ENCODE measurements around the gene ANXA2. TPM values are rescaled to one million over a fixed set of nuclear protein-coding genes. Genes with fewer than 3 reads are reported as not detected.
"Not testable (repeated sequence)": the region's sequence is repeated elsewhere in the genome, so short reads cannot be mapped to it uniquely, and the experiment has no call there.

The ANXA2 gene
- polyA plus RNA-seq, 4 donors: 609 to 2,583 (median 1,523) TPM

DNA sequence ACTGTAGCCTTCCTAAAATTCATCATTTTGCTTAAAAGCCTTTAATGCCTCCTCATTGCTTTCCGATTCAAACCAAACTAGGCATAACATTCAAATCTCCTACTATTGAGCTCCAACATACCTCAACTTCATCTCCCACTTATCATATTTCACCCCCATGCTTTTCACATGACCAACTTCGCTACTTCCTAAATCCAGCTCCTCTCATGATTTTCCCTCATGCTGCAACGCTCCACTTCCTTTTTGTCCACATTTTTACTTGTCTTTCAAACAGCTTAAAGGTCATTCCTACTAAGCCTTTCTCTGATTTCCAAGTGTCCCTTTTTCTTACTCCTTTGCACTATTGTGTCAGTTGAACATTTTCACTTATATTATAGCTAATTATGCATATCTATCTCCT, 20.3 kb upstream of the ANXA2 start:
- H3K4me3 ChIP-seq (ENCODE audit: low read depth in 1 of 3, low read length in 3 of 3): no peak overlapping the region
- no peak overlapping the region for H3K27ac ChIP-seq (ENCODE audit: low read depth in 1 of 3, low read length in 2 of 3)
- DNase-seq (no peak), FAIRE-seq (no peak)
- no peaks in the 10 kb centered on the region for H3K9me3 ChIP-seq (ENCODE audit: control insufficient read depth in 2 of 2, insufficient read depth in 1 of 2, low read depth in 1 of 2, low read length in 1 of 2)
- WGBS, 3 donors: 92 to 98% (median 93%) methylated on average over 3 of the region's 3 CpGs
- H3K4me1 ChIP-seq (ENCODE audit: control insufficient read depth in 3 of 3, insufficient read depth in 2 of 3, low read depth in 1 of 3, low read length in 2 of 3): peaks cover 2 to 5% (median 3%) of the 10 kb centered on the region in 3 donors
- H3K36me3 ChIP-seq (ENCODE audit: control insufficient read depth in 3 of 3, insufficient read depth in 2 of 3, low read depth in 1 of 3, low read length in 3 of 3): peaks cover 0 to 5% (median 3%) of the 10 kb centered on the region in 3 donors
- no peaks in the 10 kb centered on the region for H3K27me3 ChIP-seq (ENCODE audit: control insufficient read depth in 3 of 3, insufficient read depth in 3 of 3, low read length in 3 of 3)

- no peaks in the 10 kb centered on the region for H3K9me3 ChIP-seq (ENCODE audit: control insufficient read depth in 2 of 2, insufficient read depth in 1 of 2, low read depth in 1 of 2, low read length in 1 of 2)
- peaks cover 0 to 2% (median 1%) of the 10 kb centered on the region in 3 donors for H3K36me3 ChIP-seq (ENCODE audit: control insufficient read depth in 3 of 3, insufficient read depth in 2 of 3, low read depth in 1 of 3, low read length in 3 of 3)
- FAIRE-seq (no peak), DNase-seq (peak in 1 of 2 donors; percentile 52)
- no peak overlapping the region for H3K27ac ChIP-seq (ENCODE audit: low read depth in 1 of 3, low read length in 2 of 3)
- H3K4me1 ChIP-seq (ENCODE audit: control insufficient read depth in 3 of 3, insufficient read depth in 2 of 3, low read depth in 1 of 3, low read length in 2 of 3): peaks cover 2 to 5% (median 3%) of the 10 kb centered on the region in 3 donors
- H3K4me3 ChIP-seq (ENCODE audit: low read depth in 1 of 3, low read length in 3 of 3): no peak overlapping the region
- WGBS, 3 donors: 52 to 91% (median 89%) methylated on average over 4 of the region's 4 CpGs
- no peaks in the 10 kb centered on the region for H3K27me3 ChIP-seq (ENCODE audit: control insufficient read depth in 3 of 3, insufficient read depth in 3 of 3, low read length in 3 of 3)
Observed at GRCh38 chr15:60417112-60417511, 19.3 kb upstream of the ANXA2 start.

DNA sequence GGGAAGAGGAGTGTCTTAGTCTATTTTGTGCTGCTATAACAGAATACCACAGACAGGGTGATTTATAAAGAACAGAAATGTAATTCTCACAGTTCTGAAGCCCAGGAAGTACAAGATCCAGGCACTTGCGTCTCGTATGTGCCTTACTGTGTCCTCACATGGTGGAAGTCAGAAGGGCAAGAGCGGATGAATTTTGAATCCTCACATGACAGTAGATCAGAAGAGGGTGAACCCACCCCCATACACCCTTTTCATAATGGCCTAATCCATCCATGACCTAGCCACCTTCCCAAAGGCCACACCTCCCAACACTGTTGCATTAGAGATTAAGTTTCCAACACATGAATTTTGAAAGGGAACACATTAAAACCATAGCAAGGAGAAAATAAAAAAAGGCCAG, 18.7 kb upstream of the ANXA2 start:
- H3K27ac ChIP-seq (ENCODE audit: low read depth in 1 of 3, low read length in 2 of 3): no peak overlapping the region
- no peak for DNase-seq
- 96 to 98% (median 97%) methylated on average over 3 of the region's 3 CpGs for WGBS, 3 donors
- peaks cover 2 to 5% (median 3%) of the 10 kb centered on the region in 3 donors for H3K4me1 ChIP-seq (ENCODE audit: control insufficient read depth in 3 of 3, insufficient read depth in 2 of 3, low read depth in 1 of 3, low read length in 2 of 3)
- H3K9me3 ChIP-seq (ENCODE audit: control insufficient read depth in 2 of 2, insufficient read depth in 1 of 2, low read depth in 1 of 2, low read length in 1 of 2): no peaks in the 10 kb centered on the region
- no peak overlapping the region for H3K4me3 ChIP-seq (ENCODE audit: low read depth in 1 of 3, low read length in 3 of 3)
- FAIRE-seq: no peak
- H3K27me3 ChIP-seq (ENCODE audit: control insufficient read depth in 3 of 3, insufficient read depth in 3 of 3, low read length in 3 of 3): no peaks in the 10 kb centered on the region
- no peaks in the 10 kb centered on the region for H3K36me3 ChIP-seq (ENCODE audit: control insufficient read depth in 3 of 3, insufficient read depth in 2 of 3, low read depth in 1 of 3, low read length in 3 of 3)

GRCh38 chr15:60414016-60414682, 16.4 kb upstream of the ANXA2 start:
- H3K4me1 ChIP-seq (ENCODE audit: control insufficient read depth in 3 of 3, insufficient read depth in 2 of 3, low read depth in 1 of 3, low read length in 2 of 3): peaks cover 0 to 4% (median 2%) of the 10 kb centered on the region in 3 donors
- H3K27ac ChIP-seq (ENCODE audit: low read depth in 1 of 3, low read length in 2 of 3): no peak overlapping the region
- no peaks in the 10 kb centered on the region for H3K36me3 ChIP-seq (ENCODE audit: control insufficient read depth in 3 of 3, insufficient read depth in 2 of 3, low read depth in 1 of 3, low read length in 3 of 3)
- no peaks in the 10 kb centered on the region for H3K9me3 ChIP-seq (ENCODE audit: control insufficient read depth in 2 of 2, insufficient read depth in 1 of 2, low read depth in 1 of 2, low read length in 1 of 2)
- no peak overlapping the region for H3K4me3 ChIP-seq (ENCODE audit: low read depth in 1 of 3, low read length in 3 of 3)
- H3K27me3 ChIP-seq (ENCODE audit: control insufficient read depth in 3 of 3, insufficient read depth in 3 of 3, low read length in 3 of 3): no peaks in the 10 kb centered on the region
- DNase-seq (no peak), FAIRE-seq (no peak)
- 60 to 68% (median 67%) methylated on average over 10 of the region's 10 CpGs for WGBS, 3 donors

DNA sequence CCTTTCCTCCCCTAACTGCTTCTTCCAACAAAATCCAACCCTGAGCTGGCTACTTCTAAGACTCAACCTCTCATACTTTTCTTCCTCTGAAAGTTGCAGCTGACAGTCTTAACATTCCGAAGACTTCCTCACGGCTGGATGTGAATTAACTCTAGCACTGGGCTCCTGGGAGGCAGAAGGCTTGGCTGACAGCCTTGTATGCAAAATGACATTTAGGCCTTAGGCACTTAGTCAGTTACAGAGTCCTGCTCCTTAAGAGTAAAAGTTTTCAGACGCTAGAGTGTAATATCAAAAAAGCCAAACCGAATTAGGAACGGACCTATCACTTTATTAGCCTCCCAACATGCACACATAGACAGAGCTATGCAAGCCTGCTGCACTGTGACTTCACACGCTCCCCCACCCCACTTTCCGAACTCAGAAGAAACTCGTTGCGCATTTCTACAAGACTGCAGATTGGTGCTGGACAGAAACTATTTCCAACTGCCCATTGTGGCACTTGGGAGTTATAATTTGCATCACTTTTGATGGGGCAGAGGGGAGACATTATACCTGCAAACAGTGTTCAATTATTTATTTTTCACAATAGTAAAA, 15.5 kb upstream of the ANXA2 start:
- 68 to 78% (median 78%) methylated on average over 9 of the region's 9 CpGs for WGBS, 3 donors
- H3K27ac ChIP-seq (ENCODE audit: low read depth in 1 of 3, low read length in 2 of 3): no peak overlapping the region
- H3K4me3 ChIP-seq (ENCODE audit: low read depth in 1 of 3, low read length in 3 of 3): no peak overlapping the region
- H3K36me3 ChIP-seq (ENCODE audit: control insufficient read depth in 3 of 3, insufficient read depth in 2 of 3, low read depth in 1 of 3, low read length in 3 of 3): no peaks in the 10 kb centered on the region
- no peaks in the 10 kb centered on the region for H3K27me3 ChIP-seq (ENCODE audit: control insufficient read depth in 3 of 3, insufficient read depth in 3 of 3, low read length in 3 of 3)
- no peaks in the 10 kb centered on the region for H3K9me3 ChIP-seq (ENCODE audit: control insufficient read depth in 2 of 2, insufficient read depth in 1 of 2, low read depth in 1 of 2, low read length in 1 of 2)
- FAIRE-seq (no peak), DNase-seq (no peak)
- H3K4me1 ChIP-seq (ENCODE audit: control insufficient read depth in 3 of 3, insufficient read depth in 2 of 3, low read depth in 1 of 3, low read length in 2 of 3): peaks cover 0 to 5% (median 3%) of the 10 kb centered on the region in 3 donors

- H3K27me3 ChIP-seq (ENCODE audit: control insufficient read depth in 3 of 3, insufficient read depth in 3 of 3, low read length in 3 of 3); H3K36me3 ChIP-seq (ENCODE audit: control insufficient read depth in 3 of 3, insufficient read depth in 2 of 3, low read depth in 1 of 3, low read length in 3 of 3); H3K4me3 ChIP-seq (ENCODE audit: low read depth in 1 of 3, low read length in 3 of 3); H3K9me3 ChIP-seq (ENCODE audit: control insufficient read depth in 2 of 2, insufficient read depth in 1 of 2, low read depth in 1 of 2, low read length in 1 of 2); DNase-seq; H3K4me1 ChIP-seq (ENCODE audit: control insufficient read depth in 3 of 3, insufficient read depth in 2 of 3, low read depth in 1 of 3, low read length in 2 of 3); H3K27ac ChIP-seq (ENCODE audit: low read depth in 1 of 3, low read length in 2 of 3); FAIRE-seq: not testable (repeated sequence)
- 90 to 95% (median 93%) methylated on average over 21 of the region's 21 CpGs for WGBS, 3 donors
Observed at GRCh38 chr15:60412807-60413206, 15.0 kb upstream of the ANXA2 start.

DNA sequence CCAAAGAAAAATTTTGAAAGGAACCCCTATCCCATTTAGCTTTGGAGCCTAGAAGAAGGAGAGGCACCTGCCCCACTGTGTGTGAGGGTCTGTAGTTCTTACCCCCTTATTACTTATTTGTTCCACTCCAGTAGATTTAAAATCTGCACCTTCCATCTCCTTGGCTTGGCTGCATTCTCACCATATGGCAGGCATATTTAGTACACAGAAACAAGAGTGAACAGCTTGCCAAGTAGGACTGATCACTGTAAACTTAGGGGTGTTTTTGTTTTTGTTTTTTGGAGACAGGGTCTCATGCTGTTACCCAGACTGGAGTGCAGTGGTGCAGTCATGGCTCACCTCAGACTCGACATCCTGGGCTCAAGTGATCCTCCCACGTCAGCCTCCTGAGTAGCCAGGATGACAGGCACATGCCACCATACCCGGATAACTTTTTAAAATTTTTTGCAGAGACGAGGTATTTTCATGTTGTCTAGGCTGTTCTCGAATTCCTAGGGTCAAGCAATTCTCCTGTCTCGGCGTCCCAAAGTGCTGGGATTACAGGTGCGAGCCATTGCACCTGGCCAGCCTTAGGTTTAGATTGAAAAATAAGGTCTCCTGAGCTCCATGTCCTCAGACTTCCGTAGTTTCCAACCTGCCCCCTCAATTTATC, 14.1 kb upstream of the ANXA2 start:
- 89 to 95% (median 92%) methylated on average over 9 of the region's 9 CpGs for WGBS, 3 donors
- Histone ChIP-seq H3K27me3 (ENCODE audit: control insufficient read depth in 3 of 3, insufficient read depth in 3 of 3, low read length in 3 of 3) (no peaks in the 10 kb centered on the region), H3K36me3 (ENCODE audit: control insufficient read depth in 3 of 3, insufficient read depth in 2 of 3, low read depth in 1 of 3, low read length in 3 of 3) (no peaks in the 10 kb centered on the region), H3K4me3 (ENCODE audit: low read depth in 1 of 3, low read length in 3 of 3) (no peak overlapping the region), H3K27ac (ENCODE audit: low read depth in 1 of 3, low read length in 2 of 3) (no peak overlapping the region), H3K4me1 (ENCODE audit: control insufficient read depth in 3 of 3, insufficient read depth in 2 of 3, low read depth in 1 of 3, low read length in 2 of 3) (peaks cover 6 to 8% (median 7%) of the 10 kb centered on the region in 3 donors), H3K9me3 (ENCODE audit: control insufficient read depth in 2 of 2, insufficient read depth in 1 of 2, low read depth in 1 of 2, low read length in 1 of 2) (no peaks in the 10 kb centered on the region)
- FAIRE-seq (no peak), DNase-seq (no peak)

DNA sequence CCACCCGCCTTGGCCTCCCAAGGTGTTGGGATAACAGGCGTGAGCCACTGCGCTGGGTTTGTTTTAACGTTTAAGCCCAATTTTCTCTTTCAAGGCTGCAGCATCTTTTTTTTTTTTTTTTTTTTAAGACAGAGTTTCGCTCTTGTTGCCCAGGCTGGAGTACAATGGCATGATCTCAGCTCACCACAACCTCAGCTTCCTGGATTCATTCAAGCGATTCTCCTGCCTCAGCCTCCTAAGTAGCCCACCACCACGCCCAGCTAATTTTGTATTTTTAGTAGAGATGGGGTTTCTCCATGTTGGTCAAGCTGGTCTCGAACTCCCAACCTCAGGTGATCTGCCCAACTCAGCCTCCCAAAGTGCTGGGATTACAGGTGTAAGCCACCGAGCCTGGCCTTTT, 12.6 kb upstream of the ANXA2 start:
- H3K27me3 ChIP-seq (ENCODE audit: control insufficient read depth in 3 of 3, insufficient read depth in 3 of 3, low read length in 3 of 3); DNase-seq; H3K36me3 ChIP-seq (ENCODE audit: control insufficient read depth in 3 of 3, insufficient read depth in 2 of 3, low read depth in 1 of 3, low read length in 3 of 3); H3K4me1 ChIP-seq (ENCODE audit: control insufficient read depth in 3 of 3, insufficient read depth in 2 of 3, low read depth in 1 of 3, low read length in 2 of 3); H3K4me3 ChIP-seq (ENCODE audit: low read depth in 1 of 3, low read length in 3 of 3); FAIRE-seq; H3K27ac ChIP-seq (ENCODE audit: low read depth in 1 of 3, low read length in 2 of 3); H3K9me3 ChIP-seq (ENCODE audit: control insufficient read depth in 2 of 2, insufficient read depth in 1 of 2, low read depth in 1 of 2, low read length in 1 of 2): not testable (repeated sequence)
- WGBS, 3 donors: 85 to 92% (median 89%) methylated on average over 9 of the region's 9 CpGs

Measured in small intestine (tissue), 7 donors.